MM.1S (cell line): ENCODE results near the gene ZNF415.

Experiments used
- CTCF ChIP-seq: fragments of 300-600 bp; sonication (generic); IDR thresholded peaks from 2 replicates; pipeline ENCODE4 v1.5.1; 2016; ENCODE audit warnings: antibody characterized with exemption, low read length, mixed read lengths
- EZH2 ChIP-seq: fragments of 300-600 bp; sonication (generic); optimal IDR thresholded peaks from 2 replicates; pipeline ENCODE3; 2017; ENCODE audit warnings: low read depth, mild to moderate bottlenecking, antibody characterized with exemption, low read length, mixed read lengths
- EZH2phosphoT487 ChIP-seq: fragments of 300-600 bp; sonication (generic); IDR thresholded peaks from 2 replicates; pipeline ENCODE4 v1.6.1; 2018; ENCODE audit warnings: antibody characterized with exemption, low read length

- TF ChIP-seq CTCF, result no peak
- TF ChIP-seq EZH2phosphoT487, result no peak
- no peak for TF ChIP-seq EZH2
These were observed 14.9 kb upstream of the ZNF415 start for GRCh38 chr19:53147645-53148044.
